ENCODE results near the gene CEP57. TPM values are rescaled to one million over a fixed set of nuclear protein-coding genes. Genes with fewer than 3 reads are reported as not detected.
A peak's percentile ranks its signal among the peaks of the same experiment; 100 is the strongest.

The CEP57 gene
- total and polyA plus RNA-seq, 2 donors (not counting 1 experiment from before 2014, with no cell fraction given), result 30.6 to 55.8 TPM

DNA sequence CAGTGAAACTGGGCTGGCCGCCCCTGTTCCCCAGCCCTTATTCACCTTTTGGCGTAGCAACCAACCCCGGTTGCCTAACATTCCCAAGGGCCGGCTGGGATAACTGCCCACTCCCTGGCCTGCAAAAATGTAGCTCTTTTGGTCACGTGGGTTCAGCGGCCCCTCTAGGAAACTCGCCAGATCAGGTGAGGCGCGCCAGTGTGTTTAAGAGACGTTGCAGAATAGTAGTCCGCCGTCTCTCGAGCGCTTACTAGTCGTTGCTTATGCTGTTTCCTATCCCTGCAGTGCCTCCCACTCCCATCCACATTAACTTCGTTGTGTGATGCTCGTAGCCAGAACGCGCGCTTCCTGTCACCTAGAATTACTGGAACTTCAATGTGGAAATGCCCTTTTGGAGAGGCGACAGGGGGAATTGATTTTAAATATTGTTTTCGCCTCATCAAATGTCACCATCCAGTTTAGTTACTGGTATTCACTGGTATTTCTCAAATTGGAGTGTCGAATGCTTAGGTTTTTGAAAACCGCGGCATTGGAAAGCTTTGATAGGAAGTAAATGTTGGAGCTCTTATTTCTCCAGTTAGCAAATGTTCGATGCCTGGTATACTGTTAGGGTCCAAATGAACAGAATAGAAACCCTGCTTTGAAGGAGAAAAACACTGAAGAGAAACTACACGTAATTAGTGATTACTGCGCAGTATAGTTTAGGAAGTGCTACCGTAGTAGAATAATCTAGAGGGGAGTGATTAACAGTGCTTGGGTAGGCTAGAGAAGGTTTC is 823 bp downstream of the CEP57 start:
- Histone ChIP-seq H2AFZ (ENCODE audit: low read length) (peak overlapping the region; percentile 83), H3K27ac (ENCODE audit: insufficient read depth, low read length) (peak overlapping the region; percentile 100), H3K79me2 (ENCODE audit: control insufficient read depth, insufficient read depth, low read length) (peaks cover 48% of the 10 kb centered on the region), H3K4me3 (replicated peaks in 1 of 4; ENCODE audit: control extremely low read depth in 1 of 4, insufficient read depth in 1 of 4, low read depth in 3 of 4, low read length in 4 of 4) (peak overlapping the region; percentile 90 to 95 (median 92)), H4K20me1 (ENCODE audit: control insufficient read depth, extremely low read depth, insufficient read depth, low read length) (no peaks in the 10 kb centered on the region), H3K9me3 (ENCODE audit: control insufficient read depth, insufficient read depth, low read depth, low read length) (no peaks in the 10 kb centered on the region), H3K36me3 (ENCODE audit: control insufficient read depth, insufficient read depth, low read length) (no peaks in the 10 kb centered on the region), H3K9ac (ENCODE audit: insufficient read depth, low read length) (peak overlapping the region; percentile 99), H3K4me2 (ENCODE audit: extremely low read depth, insufficient read depth, low read length) (peak overlapping the region; percentile 96), H3K4me1 (ENCODE audit: control insufficient read depth, extremely low read depth, insufficient read depth, low read length) (peaks cover 2% of the 10 kb centered on the region), H3K27me3 (ENCODE audit: control insufficient read depth, insufficient read depth, low read length) (no peaks in the 10 kb centered on the region)
- peak; percentile 58 to 66 for DNase-seq (ENCODE audit: low read depth in 2 of 2)
- TF ChIP-seq, protein P1, sequence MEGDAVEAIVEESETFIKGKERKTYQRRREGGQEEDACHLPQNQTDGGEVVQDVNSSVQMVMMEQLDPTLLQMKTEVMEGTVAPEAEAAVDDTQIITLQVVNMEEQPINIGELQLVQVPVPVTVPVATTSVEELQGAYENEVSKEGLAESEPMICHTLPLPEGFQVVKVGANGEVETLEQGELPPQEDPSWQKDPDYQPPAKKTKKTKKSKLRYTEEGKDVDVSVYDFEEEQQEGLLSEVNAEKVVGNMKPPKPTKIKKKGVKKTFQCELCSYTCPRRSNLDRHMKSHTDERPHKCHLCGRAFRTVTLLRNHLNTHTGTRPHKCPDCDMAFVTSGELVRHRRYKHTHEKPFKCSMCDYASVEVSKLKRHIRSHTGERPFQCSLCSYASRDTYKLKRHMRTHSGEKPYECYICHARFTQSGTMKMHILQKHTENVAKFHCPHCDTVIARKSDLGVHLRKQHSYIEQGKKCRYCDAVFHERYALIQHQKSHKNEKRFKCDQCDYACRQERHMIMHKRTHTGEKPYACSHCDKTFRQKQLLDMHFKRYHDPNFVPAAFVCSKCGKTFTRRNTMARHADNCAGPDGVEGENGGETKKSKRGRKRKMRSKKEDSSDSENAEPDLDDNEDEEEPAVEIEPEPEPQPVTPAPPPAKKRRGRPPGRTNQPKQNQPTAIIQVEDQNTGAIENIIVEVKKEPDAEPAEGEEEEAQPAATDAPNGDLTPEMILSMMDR (conservative IDR thresholded peaks at IDR 0.05 in 1 of 2, IDR thresholded peaks at IDR 0.05 in 1 of 2; ENCODE audit: low read depth in 1 of 2, low read length in 2 of 2), result no peak
- TF ChIP-seq EZH2 (IDR thresholded peaks at IDR 0.05; ENCODE audit: low read length, missing control alignments), result no peak

DNA sequence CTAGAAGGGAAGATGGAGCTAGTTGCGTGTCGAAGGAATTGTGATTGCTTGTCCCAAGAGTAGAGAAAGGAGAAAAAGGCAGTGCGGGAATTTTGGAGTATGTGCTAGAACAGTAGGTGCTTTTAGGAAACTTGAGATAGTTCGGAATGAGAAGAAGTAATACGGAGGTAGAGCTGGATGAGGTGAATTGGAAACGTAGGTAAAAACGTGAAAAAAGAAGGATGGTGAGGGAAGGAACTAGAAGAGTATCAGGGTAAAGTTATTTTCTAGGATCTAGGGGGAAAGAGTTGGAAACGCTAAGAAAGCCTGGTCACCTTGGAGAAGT is 1.4 kb downstream of the CEP57 start:
- H3K9me3 ChIP-seq (ENCODE audit: control insufficient read depth, insufficient read depth, low read depth, low read length), result no peaks in the 10 kb centered on the region
- peaks cover 48% of the 10 kb centered on the region for H3K79me2 ChIP-seq (ENCODE audit: control insufficient read depth, insufficient read depth, low read length)
- no peak for DNase-seq (ENCODE audit: low read depth in 2 of 2)
- peak overlapping the region; percentile 96 for H3K4me2 ChIP-seq (ENCODE audit: extremely low read depth, insufficient read depth, low read length)
- H3K36me3 ChIP-seq (ENCODE audit: control insufficient read depth, insufficient read depth, low read length), result no peaks in the 10 kb centered on the region
- TF ChIP-seq, protein P1 (conservative IDR thresholded peaks at IDR 0.05 in 1 of 2, IDR thresholded peaks at IDR 0.05 in 1 of 2; ENCODE audit: low read depth in 1 of 2, low read length in 2 of 2), result no peak
- TF ChIP-seq EZH2 (IDR thresholded peaks at IDR 0.05; ENCODE audit: low read length, missing control alignments), result no peak
- H3K9ac ChIP-seq (ENCODE audit: insufficient read depth, low read length), result no peak overlapping the region
- peak overlapping the region; percentile 90 to 95 (median 92) for H3K4me3 ChIP-seq (replicated peaks in 1 of 4; ENCODE audit: control extremely low read depth in 1 of 4, insufficient read depth in 1 of 4, low read depth in 3 of 4, low read length in 4 of 4)
- H3K27me3 ChIP-seq (ENCODE audit: control insufficient read depth, insufficient read depth, low read length), result no peaks in the 10 kb centered on the region
- H3K27ac ChIP-seq (ENCODE audit: insufficient read depth, low read length), result peak overlapping the region; percentile 100
- no peaks in the 10 kb centered on the region for H4K20me1 ChIP-seq (ENCODE audit: control insufficient read depth, extremely low read depth, insufficient read depth, low read length)
- no peak overlapping the region for H2AFZ ChIP-seq (ENCODE audit: low read length)
- peaks cover 2% of the 10 kb centered on the region for H3K4me1 ChIP-seq (ENCODE audit: control insufficient read depth, extremely low read depth, insufficient read depth, low read length)

DNA sequence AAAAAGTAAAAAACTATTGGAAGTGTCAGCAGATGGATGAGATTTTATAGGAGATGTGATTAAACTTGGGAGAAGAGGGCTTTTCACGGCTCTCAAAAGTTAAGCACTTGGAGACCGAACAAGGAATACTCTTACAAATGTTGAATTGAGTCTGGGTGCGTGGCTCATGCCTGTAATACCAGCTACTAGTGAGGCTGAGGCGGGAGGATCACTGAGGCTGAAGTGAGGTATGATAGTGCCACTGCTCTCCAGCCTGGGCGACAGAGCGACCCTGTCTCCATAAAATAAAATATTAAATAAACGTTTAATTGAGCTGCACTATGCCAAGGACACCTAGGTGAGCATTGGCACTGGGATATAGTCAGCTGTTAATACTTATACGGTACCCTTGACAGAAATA is 1.9 kb downstream of the CEP57 start:
- Histone ChIP-seq H3K79me2 (ENCODE audit: control insufficient read depth, insufficient read depth, low read length) (peaks cover 49% of the 10 kb centered on the region), H3K27me3 (ENCODE audit: control insufficient read depth, insufficient read depth, low read length) (no peaks in the 10 kb centered on the region), H4K20me1 (ENCODE audit: control insufficient read depth, extremely low read depth, insufficient read depth, low read length) (no peaks in the 10 kb centered on the region), H3K9me3 (ENCODE audit: control insufficient read depth, insufficient read depth, low read depth, low read length) (no peaks in the 10 kb centered on the region), H3K4me3 (replicated peaks in 1 of 4; ENCODE audit: control extremely low read depth in 1 of 4, insufficient read depth in 1 of 4, low read depth in 3 of 4, low read length in 4 of 4) (peak overlapping the region in 3 of 4 experiments; percentile 90 to 95 (median 92)), H3K9ac (ENCODE audit: insufficient read depth, low read length) (no peak overlapping the region), H2AFZ (ENCODE audit: low read length) (no peak overlapping the region), H3K4me2 (ENCODE audit: extremely low read depth, insufficient read depth, low read length) (peak overlapping the region; percentile 96), H3K4me1 (ENCODE audit: control insufficient read depth, extremely low read depth, insufficient read depth, low read length) (peaks cover 2% of the 10 kb centered on the region), H3K27ac (ENCODE audit: insufficient read depth, low read length) (no peak overlapping the region), H3K36me3 (ENCODE audit: control insufficient read depth, insufficient read depth, low read length) (no peaks in the 10 kb centered on the region)
- TF ChIP-seq, protein P1 (conservative IDR thresholded peaks at IDR 0.05 in 1 of 2, IDR thresholded peaks at IDR 0.05 in 1 of 2; ENCODE audit: low read depth in 1 of 2, low read length in 2 of 2), result no peak
- TF ChIP-seq EZH2 (IDR thresholded peaks at IDR 0.05; ENCODE audit: low read length, missing control alignments), result no peak
- DNase-seq (ENCODE audit: low read depth in 2 of 2), result no peak

All from fibroblast of lung (primary cell).